Measurements from ENCODE around the gene STAG1. TPM values are rescaled to one million over a fixed set of nuclear protein-coding genes. Genes with fewer than 3 reads are reported as not detected.
"Not testable (repeated sequence)": the region's sequence is repeated elsewhere in the genome, so short reads cannot be mapped to it uniquely, and the experiment has no call there.

The STAG1 gene
- total RNA-seq, 1 experiment from 2014 or later, result 19.2 TPM

DNA sequence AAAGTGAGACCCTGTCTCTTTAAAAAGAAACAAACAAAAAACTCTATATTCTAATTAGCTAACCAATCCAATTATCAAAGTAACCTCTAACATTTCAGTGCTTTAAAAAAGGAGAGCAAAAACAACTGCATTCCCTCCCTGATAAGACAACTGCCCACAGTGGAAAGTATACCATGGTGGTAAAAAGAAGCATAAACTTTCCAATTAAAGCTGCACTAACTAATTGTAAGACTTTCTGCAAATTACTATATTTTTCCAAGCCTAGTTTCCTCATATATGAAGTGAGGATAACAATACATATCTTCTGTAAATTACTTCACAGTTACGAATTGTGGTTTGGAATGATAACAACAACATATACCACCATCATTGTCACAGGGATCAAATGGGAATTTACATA lies 35.5 kb downstream of the STAG1 start:
- DNase-seq (ENCODE audit: low read depth), result no peak
- in situ Hi-C loops (cut with HindIII; ENCODE audit: low pct_unique_long_range_greater_than_20kb, low sequenced_read_pairs), result no loop called here

DNA sequence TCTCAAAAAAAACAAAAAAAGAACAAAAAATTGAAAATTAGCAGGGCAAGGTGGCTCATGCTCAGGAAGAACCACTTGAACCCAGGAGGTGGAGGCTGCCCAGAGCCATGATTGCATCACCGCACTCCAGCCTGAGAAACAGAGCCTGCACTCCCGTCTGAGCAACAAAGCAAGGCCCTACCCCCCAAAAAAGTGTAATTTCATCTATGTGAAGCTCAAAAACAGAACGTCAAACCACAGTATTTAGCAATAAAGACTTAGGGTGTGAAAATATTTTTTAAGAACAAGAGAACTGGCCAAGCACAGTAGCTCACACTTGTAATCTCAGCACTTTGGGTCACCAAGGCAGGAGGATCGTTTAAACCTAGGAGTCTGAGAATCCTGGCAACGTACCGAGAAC lies 38.2 kb downstream of the STAG1 start:
- in situ Hi-C loops (cut with HindIII; ENCODE audit: low pct_unique_long_range_greater_than_20kb, low sequenced_read_pairs), result no loop called here
- DNase-seq (ENCODE audit: low read depth), result no peak

DNA sequence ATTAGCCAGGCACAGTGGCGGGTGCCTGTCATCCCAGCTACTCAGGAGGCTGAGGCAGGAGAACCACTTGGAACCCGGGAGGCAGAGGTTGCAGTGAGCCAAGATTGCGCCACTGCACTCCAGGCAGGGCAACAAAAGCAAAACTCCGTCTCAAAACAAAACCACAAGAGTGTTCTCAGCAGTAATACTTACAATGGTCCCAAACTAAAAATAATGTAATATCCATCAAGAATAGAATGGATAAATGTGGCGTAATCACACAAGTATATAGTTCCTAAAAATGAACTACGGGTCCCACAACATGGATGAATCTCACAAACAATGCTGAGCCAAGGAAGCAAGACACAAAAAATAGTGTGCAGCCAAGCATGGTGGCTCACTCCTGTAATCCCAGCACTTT lies 39.2 kb downstream of the STAG1 start:
- no peak for DNase-seq (ENCODE audit: low read depth)
- in situ Hi-C loops (cut with HindIII; ENCODE audit: low pct_unique_long_range_greater_than_20kb, low sequenced_read_pairs), result no loop called here

DNA sequence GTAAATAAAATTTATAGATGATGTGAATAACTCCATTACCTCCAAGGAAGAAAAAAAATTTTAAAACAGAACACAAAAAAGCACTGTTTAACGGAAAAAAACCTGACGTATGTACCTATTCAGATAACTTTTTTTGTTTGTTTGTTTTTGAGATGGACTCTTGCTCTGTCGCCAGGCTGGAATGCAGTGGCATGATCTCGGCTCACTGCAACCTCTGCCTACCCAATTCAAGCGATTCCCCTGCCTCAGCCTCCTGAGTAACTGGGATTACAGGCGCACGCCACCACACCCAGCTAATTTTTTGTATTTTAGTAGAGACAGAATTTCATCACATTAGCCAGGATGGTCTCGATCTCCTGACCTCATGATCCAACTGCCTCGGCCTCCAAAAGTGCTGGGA lies 40.3 kb downstream of the STAG1 start:
- in situ Hi-C loops (cut with HindIII; ENCODE audit: low pct_unique_long_range_greater_than_20kb, low sequenced_read_pairs), result not testable (repeated sequence)

DNA sequence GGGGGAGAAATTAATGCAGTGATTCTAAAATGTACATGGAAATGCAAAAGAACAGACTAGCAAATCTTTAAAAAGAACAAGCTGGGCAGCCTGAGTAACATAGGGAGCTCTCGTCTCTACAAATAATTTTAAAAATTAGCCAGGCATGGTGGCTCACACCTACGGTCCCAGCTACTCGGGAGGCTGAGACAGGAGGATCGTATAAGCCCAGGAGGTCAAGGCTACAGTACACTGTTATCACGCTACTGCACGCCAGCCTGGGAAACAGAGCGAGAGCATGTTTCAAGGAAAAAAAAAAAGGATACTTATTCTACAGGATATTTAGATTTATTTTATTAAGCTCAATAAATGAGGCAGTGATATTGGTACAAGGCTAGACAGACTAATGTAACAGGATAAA lies 40.9 kb downstream of the STAG1 start:
- DNase-seq (ENCODE audit: low read depth), result no peak
- in situ Hi-C loops (cut with HindIII; ENCODE audit: low pct_unique_long_range_greater_than_20kb, low sequenced_read_pairs), result no loop called here

More for the DNA sequence above, 40.3 kb downstream of the STAG1 start:
- DNase-seq (ENCODE audit: low read depth), result not testable (repeated sequence)

DNA sequence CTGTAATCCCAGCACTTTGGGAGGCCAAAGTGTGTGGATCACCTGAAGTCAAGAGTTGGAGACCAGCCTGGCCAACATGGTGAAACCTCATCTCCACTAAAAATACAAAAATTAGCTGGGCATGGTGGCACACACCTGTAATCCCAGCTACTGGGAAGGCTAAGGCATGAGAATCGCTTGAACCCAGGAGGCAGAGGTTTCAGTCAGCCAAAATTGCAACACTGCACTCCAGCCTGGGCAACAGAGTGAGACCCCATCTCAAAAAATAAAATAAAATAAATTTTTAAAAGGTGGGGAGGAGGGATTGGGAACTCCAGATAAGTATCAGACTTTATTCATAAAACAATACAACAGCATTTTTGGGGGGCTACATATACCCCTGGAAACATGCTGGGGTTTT lies 42.4 kb downstream of the STAG1 start:
- DNase-seq (ENCODE audit: low read depth); in situ Hi-C loops (cut with HindIII; ENCODE audit: low pct_unique_long_range_greater_than_20kb, low sequenced_read_pairs): not testable (repeated sequence)

DNA sequence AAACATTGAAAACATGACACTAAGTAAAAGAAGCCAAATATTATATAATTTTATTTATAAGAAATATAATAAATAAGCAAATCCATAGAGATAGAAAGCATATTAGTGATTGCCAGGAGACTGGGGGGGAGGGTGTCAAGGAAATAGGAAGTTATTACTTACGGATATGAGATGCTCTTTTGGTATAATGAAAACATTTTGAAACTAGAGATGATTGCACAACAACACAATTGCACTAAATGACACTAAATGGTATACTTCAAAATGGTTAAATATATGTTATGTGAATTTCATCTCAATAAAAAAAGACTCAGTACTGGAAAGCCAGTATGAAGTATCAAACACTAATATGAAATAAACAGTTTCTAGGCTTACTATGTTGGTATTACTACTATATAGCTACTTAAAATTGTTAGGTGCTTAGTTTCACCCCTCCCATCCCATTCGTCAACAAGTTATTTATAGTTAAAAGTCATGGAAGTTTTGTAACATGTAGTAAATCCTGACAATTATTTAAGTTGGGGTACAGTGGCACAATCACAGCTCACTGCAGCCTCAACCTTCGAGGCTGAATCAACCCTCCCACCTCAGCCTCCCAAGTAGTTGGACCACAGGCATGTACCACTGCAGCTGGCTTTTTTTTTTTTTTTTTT lies 43.7 kb downstream of the STAG1 start:
- in situ Hi-C loops (cut with HindIII; ENCODE audit: low pct_unique_long_range_greater_than_20kb, low sequenced_read_pairs), result no loop called here

DNA sequence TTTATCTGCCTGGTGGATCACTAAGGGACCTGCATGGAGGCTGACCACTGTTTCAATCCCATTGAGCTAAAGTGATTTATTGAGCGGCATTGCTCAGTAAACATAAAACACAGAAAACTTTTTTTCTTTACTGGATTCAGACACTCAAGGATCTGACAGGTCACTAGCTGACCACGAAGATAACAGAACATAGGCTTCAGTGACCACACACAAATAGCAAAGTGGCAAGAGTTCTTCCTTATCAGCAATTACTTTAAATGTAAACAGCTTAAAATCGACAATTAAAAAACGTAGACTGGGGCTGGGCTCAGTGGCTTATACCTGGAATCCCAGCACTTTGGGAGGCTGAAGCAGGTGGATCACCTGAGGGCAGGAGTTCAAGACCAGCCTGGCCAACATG lies 48.7 kb downstream of the STAG1 start:
- in situ Hi-C loops (cut with HindIII; ENCODE audit: low pct_unique_long_range_greater_than_20kb, low sequenced_read_pairs), result no loop called here
- no peak for DNase-seq (ENCODE audit: low read depth)

More for the DNA sequence above, 43.7 kb downstream of the STAG1 start:
- no peak for DNase-seq (ENCODE audit: low read depth)

DNA sequence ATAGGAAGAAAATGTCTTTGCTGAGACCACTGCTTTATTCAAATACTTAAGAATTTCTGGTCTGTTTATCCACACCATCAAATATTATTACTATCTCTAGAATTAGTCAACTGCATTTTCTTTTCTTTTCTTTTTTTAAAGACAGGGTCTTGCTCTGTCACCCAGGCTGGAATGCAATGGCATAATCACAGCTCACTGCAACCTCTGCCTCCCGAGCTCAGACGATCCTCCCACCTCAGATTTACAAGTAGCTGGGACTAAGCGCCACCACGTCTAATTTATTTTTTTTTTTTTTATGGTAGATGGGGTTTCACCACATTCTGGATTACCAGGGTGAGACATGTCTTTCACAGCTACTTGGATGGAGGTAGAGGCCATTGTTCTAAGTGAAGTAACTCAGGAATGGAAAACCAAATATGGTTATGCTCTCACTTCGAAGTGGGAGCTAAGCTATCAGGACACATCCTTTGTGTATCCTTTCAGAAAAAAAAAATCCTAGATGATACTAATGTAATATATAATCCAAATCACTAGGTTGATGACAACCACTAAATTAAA lies 52.8 kb downstream of the STAG1 start:
- DNase-seq (ENCODE audit: low read depth), result no peak
- in situ Hi-C loops (cut with HindIII; ENCODE audit: low pct_unique_long_range_greater_than_20kb, low sequenced_read_pairs), result no loop called here

DNA sequence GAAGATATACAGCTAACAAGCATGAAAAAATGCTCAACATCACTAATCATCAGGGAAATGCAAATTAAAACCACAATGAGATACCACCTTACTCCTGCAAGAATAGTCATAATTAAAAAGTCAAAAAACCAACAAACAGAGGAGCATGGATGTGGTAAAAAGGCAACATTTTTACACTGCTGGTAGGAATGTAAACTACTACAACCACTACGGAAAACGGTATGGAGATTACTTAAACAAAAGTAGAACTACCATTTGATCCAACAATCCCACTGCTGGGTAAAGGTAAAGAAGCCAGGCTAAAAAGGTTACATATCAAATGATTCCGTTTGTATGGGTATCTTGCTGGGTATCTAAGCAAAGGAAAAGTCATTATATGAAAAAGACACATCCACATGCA lies 53.8 kb downstream of the STAG1 start:
- DNase-seq (ENCODE audit: low read depth), result no peak

DNA sequence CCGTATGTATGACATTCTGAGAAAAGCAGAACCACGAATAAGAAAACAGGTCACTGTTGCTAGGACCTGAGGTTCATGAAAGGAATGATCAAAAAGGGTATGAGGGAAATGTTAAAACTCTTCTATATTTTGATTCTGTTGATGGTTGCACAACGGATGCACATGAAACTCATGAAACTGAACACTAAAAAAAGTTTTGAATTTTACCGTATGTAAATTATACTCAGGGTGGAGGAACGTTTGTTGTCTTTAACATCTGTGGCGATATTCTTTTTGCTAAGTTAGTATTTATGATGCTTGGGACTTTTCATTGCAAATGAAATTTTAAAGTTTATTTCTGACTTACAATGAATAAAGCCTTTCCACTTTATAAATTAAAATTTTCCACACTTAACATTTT lies 55.4 kb downstream of the STAG1 start:
- in situ Hi-C loops (cut with HindIII; ENCODE audit: low pct_unique_long_range_greater_than_20kb, low sequenced_read_pairs), result no loop called here
- no peak for DNase-seq (ENCODE audit: low read depth)

More for the DNA sequence above, 53.8 kb downstream of the STAG1 start:
- in situ Hi-C loops (cut with HindIII; ENCODE audit: low pct_unique_long_range_greater_than_20kb, low sequenced_read_pairs), result no loop called here

DNA sequence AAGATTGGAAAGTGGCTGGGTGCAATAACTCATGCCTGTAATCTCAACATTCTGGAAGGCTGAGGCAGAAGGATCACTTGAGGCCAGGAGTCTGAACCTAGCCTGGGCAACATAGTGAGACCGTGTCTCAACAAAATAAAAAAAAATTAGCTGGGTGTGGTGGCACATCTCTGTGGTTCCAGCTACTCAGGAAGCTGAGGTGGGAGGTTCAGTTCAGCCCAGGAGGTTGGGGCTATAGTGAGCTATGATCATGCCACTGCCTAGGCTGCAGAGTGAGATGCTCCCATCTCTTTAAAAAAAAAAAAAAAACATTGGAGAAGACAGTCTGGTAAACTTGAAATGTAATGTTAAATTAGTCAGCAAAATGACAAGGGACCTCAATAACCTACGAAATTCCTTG lies 57.9 kb downstream of the STAG1 start:
- in situ Hi-C loops (cut with HindIII; ENCODE audit: low pct_unique_long_range_greater_than_20kb, low sequenced_read_pairs), result no loop called here
- DNase-seq (ENCODE audit: low read depth), result no peak

DNA sequence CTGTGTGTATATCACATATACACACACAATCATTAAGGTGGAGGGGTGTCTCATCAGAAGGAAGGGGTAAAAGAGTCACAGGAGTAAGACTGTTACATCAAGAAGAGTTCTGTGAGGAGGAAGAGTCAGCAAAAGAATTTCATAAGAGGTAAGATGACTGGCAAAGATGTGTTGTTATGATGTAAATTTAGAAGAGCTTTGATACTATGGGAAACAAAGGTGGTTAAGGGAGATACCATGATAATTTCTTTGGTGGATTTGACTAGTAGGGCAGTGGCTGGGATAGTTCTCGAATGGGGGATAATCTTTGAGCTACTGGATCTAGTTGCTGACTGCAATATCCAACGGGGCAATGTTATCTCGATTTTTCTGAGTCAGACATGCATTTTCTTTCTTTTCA lies 61.6 kb downstream of the STAG1 start:
- in situ Hi-C loops (cut with HindIII; ENCODE audit: low pct_unique_long_range_greater_than_20kb, low sequenced_read_pairs), result no loop called here
- no peak for DNase-seq (ENCODE audit: low read depth)

DNA sequence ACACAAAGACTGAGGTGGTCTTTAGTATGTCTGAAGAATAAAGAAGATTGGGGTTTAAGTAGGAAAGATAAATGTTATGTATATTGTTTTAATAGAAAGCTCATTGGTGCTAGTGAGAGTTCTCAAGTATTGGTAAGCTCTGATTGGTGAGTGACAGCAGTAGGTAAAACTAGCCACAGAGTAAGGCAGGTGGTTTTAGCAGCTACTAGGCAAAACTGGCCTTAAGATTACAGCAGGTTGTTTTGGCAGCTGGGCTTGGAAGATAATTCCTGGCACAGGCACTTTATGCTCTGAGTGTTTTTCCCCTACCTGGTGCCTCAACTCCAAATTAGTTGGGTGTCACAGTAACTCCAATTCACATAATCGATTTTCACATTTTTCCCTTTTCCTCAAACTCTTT lies 66.3 kb downstream of the STAG1 start:
- in situ Hi-C loops (cut with HindIII; ENCODE audit: low pct_unique_long_range_greater_than_20kb, low sequenced_read_pairs), result no loop called here

DNA sequence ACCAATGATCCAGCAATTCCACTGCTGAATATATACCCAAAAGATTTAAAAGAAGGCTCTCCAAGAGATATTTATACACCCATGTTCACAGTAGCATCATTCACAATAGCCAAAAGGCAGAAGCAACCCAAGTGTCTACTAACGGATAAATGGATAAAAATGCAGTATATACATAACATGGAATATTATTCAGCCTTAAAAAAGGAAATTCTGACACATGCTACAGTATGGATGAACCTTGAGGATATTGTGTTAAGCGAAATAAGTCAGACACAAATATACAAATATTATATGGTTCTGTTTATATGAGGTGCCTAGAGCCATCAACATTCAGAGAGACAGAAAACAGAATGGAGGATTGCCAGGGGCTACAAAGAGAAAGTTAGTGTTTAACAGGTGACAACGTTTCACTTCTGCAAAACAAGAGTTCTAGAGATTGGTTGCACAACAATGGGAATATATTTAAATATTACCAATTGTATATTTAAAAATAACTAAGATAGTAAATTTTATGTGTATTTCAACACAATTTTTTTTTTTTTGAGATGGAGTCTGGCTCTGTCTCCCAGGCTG lies 69.4 kb downstream of the STAG1 start:
- no peak for DNase-seq (ENCODE audit: low read depth)
- in situ Hi-C loops (cut with HindIII; ENCODE audit: low pct_unique_long_range_greater_than_20kb, low sequenced_read_pairs), result no loop called here

More for the DNA sequence above, 66.3 kb downstream of the STAG1 start:
- no peak for DNase-seq (ENCODE audit: low read depth)

DNA sequence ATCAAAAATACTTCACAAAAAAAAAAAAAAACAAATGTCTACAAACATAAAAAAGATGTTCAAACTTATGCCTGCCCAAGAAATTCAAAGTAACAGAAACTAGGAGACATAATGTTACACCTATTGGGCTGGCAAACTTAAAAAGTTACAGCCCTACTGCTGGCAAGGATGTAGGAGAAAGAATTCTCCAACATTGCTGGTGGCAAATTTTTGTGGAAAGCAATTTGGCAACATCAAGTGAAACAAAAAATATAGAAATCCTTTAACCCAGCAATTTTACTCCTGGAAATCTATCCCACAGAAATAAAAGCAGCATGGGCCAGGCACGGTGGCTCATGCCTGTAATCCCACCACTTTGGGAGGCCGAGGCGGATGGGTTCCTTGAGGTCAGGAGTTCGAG lies 73.2 kb downstream of the STAG1 start:
- DNase-seq (ENCODE audit: low read depth), result no peak
- in situ Hi-C loops (cut with HindIII; ENCODE audit: low pct_unique_long_range_greater_than_20kb, low sequenced_read_pairs), result no loop called here

DNA sequence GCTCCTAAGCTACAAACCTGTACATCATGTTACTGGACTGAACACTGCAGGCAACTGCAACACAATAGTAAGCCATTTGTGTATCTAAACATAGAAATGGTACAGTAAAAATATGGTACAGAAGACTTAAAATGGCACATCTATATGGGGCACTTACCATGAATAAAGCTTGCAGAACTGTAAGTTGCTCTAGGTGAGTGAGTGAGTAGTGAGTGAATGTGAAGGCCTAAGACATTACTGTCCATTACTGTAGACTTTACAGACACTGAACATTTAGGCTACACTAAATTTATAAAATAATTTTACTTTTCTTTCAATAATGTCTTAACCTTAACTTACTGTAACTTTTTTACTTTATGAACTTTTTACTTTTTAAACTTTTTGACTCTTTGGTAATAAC lies 76.2 kb downstream of the STAG1 start:
- in situ Hi-C loops (cut with HindIII; ENCODE audit: low pct_unique_long_range_greater_than_20kb, low sequenced_read_pairs), result no loop called here
- DNase-seq (ENCODE audit: low read depth), result no peak

DNA sequence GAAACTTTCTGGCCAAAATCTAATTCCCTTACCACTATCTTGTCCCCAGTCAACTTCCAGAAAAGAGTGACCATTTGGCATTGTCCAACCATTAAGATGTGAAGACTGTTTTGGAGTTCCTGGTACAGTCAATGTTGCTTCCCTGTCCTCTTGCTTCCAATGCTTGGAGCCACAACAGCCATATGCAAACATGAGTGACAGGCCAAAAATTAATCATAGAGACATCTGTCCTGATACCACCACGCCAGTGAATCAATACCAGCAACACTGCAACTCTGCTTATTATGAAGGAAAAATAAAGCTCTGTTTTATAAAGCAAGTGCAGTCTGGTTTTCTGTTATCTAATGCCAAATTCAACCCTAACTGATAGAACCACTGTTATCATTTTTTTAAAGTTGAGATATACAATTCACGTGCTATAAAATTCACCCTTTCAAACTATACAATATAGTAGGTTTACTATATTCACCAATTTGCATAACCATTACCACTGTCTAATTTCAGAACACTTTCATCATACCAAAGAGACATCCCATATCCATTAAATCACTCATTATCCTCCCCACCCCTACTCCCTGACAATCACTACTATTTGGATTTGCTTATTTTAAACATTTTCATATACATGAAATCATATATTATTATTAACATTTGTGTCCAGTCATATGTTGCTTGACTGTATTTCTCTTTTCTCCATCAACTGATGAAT lies 76.9 kb downstream of the STAG1 start:
- DNase-seq (ENCODE audit: low read depth), result no peak
- in situ Hi-C loops (cut with HindIII; ENCODE audit: low pct_unique_long_range_greater_than_20kb, low sequenced_read_pairs), result no loop called here

DNA sequence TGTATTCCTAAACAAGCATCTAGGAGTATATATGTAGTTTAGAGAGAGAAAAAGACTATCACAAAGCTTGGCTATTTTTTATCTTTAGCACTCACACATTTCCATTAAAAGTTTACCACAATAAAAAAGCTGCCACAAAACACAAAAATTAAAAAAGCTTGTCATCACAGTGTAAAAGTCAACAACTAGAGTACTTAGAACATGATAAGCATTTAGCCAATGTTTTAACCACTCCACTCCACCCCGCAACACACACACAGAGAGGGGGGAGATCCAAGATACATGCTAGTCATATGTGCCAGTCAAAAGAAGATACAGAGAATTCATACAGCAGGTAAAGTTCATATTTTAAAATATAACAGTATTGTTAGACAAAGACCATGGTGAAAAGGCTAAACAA lies 79.7 kb downstream of the STAG1 start:
- in situ Hi-C loops (cut with HindIII; ENCODE audit: low pct_unique_long_range_greater_than_20kb, low sequenced_read_pairs), result no loop called here
- no peak for DNase-seq (ENCODE audit: low read depth)
